H1 (cell line): ENCODE data around the gene CEP83. TPM values are rescaled to one million over a fixed set of nuclear protein-coding genes. Genes with fewer than 3 reads are reported as not detected.

ENCODE experiments used
- ATF2 ChIP-seq: IDR thresholded peaks from 2 replicates; pipeline ENCODE4 v1.6.1; 2012; ENCODE audit warnings: low read length, inconsistent platforms
- polyA plus RNA-seq, 7 experiments: library from polyadenylated mRNA; depleted of rRNA in 3 of 7; stranded (reverse) in 5 of 7; unstranded in 2 of 7; fragments of >200 nt in 5 of 7; fragments of 200-250 nt in 2 of 7; gene quantifications; 1 replicate in 5 of 7; 2 replicates in 1 of 7; 4 replicates in 1 of 7; pipeline versions ENCODE4 v1.2.1 to v1.2.3, GENCODE V29; 2011 to 2013; ENCODE audit warnings: missing spikeins in 2 of 7, mixed read lengths in 2 of 7
- total RNA-seq: library from RNA; stranded (reverse); fragmentation: NEBNext Ultra II Directional; extraction: Animal tissue kit (Norgen Biotek cat#: 25700); gene quantifications from 2 replicates; pipeline ENCODE4 v1.2.1, GENCODE V29; 2021

Gene CEP83
- total and polyA plus RNA-seq, 2 of the 8 experiments (the other 6 are each of a cell fraction or from before 2014, with no cell fraction given) = 6.0 to 25.8 TPM

DNA sequence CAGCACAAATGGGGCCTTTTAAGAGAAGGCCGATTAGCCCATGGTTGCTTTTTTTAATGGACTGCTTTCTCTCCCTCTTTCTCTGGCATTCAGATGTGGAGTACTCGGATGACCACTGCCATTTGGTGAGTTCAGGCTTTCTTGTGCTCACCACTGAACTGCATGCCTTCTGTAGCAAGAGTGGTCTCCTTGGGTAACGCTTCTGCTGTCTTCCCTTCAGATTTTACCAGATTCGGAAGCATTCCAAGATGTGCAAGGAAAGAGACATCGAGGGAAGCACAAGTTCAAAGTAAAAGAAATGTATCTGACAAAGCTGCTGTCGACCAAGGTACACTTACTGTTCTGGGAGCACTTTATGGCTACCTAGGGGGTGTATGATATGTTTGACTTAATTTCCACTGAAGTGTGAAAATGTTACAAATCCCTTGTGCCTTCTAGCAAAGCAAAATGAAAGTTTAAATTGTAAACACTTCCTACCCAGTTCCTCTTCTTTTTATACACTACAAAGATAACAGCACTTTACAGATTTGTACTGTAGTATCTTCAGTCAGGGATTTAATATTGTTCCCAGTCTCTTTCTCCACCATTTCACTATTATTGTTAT lies 162.5 kb downstream of the CEP83 start (continued):
- TF ChIP-seq ATF2 = no peak
